Measurements from ENCODE around the gene ASH1L.

Gene ASH1L

DNA sequence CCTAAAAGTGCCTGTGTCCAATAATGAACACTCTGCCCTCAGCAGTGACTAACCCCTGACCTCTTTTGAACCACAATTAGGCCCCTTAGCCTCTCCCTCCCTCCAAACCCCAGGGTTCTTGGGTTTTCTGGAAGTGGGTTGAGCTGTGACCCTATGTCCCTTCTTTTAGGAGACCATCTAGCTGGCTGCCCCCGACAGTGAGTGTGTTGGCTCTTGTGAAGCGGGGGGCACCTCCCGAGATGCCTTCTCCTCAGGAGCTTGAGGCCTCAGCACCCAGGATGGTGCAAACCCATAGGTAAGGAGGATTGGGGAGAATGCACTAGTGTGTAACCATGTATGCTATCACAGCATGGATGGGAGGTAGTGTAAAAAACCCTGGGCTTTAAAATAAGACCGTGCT lies 234.6 kb downstream of the ASH1L start:
- peaks cover 22% of the 10 kb centered on the region for H3K36me3 ChIP-seq
- no peaks in the 10 kb centered on the region for H3K9me3 ChIP-seq
- H3K27me3 ChIP-seq = no peaks in the 10 kb centered on the region
- H3K4me3 ChIP-seq (ENCODE audit: low read depth in 1 of 2, low read length in 1 of 2) = no peak overlapping the region
- TF ChIP-seq, protein P1, sequence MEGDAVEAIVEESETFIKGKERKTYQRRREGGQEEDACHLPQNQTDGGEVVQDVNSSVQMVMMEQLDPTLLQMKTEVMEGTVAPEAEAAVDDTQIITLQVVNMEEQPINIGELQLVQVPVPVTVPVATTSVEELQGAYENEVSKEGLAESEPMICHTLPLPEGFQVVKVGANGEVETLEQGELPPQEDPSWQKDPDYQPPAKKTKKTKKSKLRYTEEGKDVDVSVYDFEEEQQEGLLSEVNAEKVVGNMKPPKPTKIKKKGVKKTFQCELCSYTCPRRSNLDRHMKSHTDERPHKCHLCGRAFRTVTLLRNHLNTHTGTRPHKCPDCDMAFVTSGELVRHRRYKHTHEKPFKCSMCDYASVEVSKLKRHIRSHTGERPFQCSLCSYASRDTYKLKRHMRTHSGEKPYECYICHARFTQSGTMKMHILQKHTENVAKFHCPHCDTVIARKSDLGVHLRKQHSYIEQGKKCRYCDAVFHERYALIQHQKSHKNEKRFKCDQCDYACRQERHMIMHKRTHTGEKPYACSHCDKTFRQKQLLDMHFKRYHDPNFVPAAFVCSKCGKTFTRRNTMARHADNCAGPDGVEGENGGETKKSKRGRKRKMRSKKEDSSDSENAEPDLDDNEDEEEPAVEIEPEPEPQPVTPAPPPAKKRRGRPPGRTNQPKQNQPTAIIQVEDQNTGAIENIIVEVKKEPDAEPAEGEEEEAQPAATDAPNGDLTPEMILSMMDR (IDR thresholded peaks at IDR 0.05) = no peak
- no peak overlapping the region for H3K27ac ChIP-seq
- H3K4me1 ChIP-seq (ENCODE audit: control insufficient read depth in 1 of 2, insufficient read depth in 1 of 2, low read depth in 1 of 2, low read length in 1 of 2) = peaks cover 15 to 18% of the 10 kb centered on the region in 2 experiments

DNA sequence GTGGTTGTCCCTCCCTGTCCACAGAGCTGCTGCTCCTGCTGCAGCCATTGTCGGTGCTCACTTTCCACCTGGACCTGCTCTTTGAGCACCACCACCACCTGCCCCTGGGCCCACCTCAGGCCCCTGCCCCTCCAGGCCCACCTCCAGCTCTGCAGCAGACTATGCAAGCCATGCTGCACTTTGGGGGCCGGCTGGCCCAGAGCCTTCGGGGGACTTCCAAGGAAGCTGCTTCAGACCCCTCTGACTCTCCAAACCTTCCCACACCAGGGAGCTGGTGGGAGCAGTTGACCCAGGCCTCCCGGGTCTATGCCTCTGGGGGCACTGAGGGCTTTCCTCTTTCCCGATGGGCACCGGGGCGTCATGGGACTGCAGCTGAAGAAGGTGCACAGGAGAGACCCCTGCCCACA lies 236.0 kb downstream of the ASH1L start:
- no peak overlapping the region for H3K4me3 ChIP-seq (ENCODE audit: low read depth in 1 of 2, low read length in 1 of 2)
- H3K4me1 ChIP-seq (ENCODE audit: control insufficient read depth in 1 of 2, insufficient read depth in 1 of 2, low read depth in 1 of 2, low read length in 1 of 2) = peaks cover 24 to 32% of the 10 kb centered on the region in 2 experiments
- peaks cover 21% of the 10 kb centered on the region for H3K36me3 ChIP-seq
- no peak overlapping the region for H3K27ac ChIP-seq
- no peaks in the 10 kb centered on the region for H3K9me3 ChIP-seq
- H3K27me3 ChIP-seq = no peaks in the 10 kb centered on the region
- TF ChIP-seq, protein P1 (IDR thresholded peaks at IDR 0.05) = no peak

DNA sequence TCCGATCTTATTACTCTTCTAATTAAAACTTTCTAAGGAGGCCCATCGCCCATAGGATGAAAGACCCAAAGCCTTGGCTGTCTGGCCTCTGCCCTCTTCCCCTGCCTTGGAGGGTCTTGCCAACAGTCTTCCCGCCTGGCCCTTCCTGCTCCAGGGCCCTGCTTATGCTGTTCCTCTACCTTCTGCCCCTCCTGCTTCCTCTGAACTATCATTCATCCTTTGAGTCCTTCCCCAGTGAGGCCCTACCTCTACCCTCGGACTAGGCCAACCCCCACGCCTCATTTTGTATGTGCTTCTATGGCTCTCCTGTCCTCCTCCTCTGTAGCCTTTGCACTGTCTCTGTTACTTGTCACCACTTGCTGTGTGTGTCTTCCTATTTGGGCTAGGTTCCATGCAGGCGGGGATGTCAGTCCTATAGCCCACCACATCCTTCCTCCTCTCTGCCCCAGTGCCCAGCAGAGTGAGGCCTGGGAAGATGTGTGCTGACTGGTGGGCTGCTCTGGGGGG lies 236.5 kb downstream of the ASH1L start:
- H3K36me3 ChIP-seq = peaks cover 16% of the 10 kb centered on the region
- H3K4me1 ChIP-seq (ENCODE audit: control insufficient read depth in 1 of 2, insufficient read depth in 1 of 2, low read depth in 1 of 2, low read length in 1 of 2) = peaks cover 30 to 37% of the 10 kb centered on the region in 2 experiments
- H3K27ac ChIP-seq = peak overlapping the region; percentile 5
- TF ChIP-seq, protein P1 (IDR thresholded peaks at IDR 0.05) = no peak
- no peaks in the 10 kb centered on the region for H3K9me3 ChIP-seq
- H3K4me3 ChIP-seq (ENCODE audit: low read depth in 1 of 2, low read length in 1 of 2) = no peak overlapping the region
- no peaks in the 10 kb centered on the region for H3K27me3 ChIP-seq

DNA sequence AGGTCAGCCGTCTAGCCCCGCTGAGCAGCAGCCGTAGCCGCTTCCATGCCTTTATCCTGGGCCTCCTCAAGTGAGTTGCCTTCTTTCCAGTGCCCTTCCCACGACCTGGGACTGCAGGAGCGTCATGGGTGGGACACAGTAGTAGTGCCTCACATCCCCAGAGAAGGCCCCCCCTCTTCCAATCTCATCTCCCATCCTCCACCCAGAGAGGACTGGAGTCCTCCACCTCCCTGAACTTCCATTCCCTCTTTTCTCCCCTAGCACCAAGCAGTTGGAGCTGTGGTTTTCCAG lies 237.1 kb downstream of the ASH1L start:
- Histone ChIP-seq H3K27ac (peak overlapping the region; percentile 90), H3K4me3 (ENCODE audit: low read depth in 1 of 2, low read length in 1 of 2) (no peak overlapping the region)

DNA sequence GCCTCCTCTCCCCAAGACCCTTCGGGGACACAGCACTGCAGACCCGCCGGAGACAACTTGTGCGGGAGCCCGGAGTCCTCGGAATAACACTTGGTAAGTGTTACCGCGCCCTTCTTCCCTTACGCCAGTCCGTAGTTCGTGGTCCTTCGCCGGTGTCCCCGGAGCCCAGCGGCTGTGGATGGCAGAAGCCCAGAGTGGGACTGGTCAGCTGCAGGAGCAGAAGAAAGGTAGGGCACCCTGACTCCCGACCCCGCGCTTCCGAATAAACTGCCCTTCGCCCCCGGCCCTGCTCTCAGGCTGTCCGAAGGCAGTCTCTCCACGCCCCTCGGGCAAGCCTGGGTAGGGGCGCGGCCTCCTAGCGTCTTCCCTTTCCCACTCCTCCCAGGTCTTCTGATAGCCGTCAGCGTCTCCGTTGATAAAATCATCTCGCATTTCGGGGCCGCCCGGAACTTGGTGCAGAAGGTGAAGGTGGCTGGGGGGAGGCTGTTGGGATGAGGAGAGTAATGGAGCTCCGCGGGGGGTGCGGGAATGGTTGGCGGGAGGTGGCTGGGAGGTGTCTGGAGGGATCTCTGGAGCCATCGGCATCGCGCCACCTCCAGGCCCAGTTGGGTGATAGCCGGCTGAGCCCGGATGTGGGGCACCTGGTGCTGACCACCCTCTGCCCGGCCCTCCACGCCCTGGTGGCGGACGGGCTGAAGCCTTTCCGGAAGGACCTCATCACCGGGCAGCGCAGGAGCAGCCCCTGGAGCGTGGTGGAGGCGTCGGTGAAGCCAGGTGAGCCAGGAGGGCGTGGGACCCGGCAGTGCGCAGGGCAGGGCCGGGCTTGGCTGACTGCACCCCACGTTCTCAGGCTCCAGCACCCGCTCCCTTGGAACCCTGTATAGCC lies 237.6 kb downstream of the ASH1L start:
- Histone ChIP-seq H3K27me3 (no peaks in the 10 kb centered on the region), H3K27ac (peak overlapping the region; percentile 90), H3K4me1 (ENCODE audit: control insufficient read depth in 1 of 2, insufficient read depth in 1 of 2, low read depth in 1 of 2, low read length in 1 of 2) (peaks cover 38 to 48% of the 10 kb centered on the region in 2 experiments), H3K9me3 (no peaks in the 10 kb centered on the region), H3K4me3 (ENCODE audit: low read depth in 1 of 2, low read length in 1 of 2) (peak overlapping the region; percentile 77 to 100), H3K36me3 (peaks cover 5% of the 10 kb centered on the region)
- TF ChIP-seq, protein P1 (IDR thresholded peaks at IDR 0.05) = no peak

More for the DNA sequence above, 237.1 kb downstream of the ASH1L start:
- peaks cover 11% of the 10 kb centered on the region for H3K36me3 ChIP-seq
- H3K27me3 ChIP-seq = no peaks in the 10 kb centered on the region
- H3K4me1 ChIP-seq (ENCODE audit: control insufficient read depth in 1 of 2, insufficient read depth in 1 of 2, low read depth in 1 of 2, low read length in 1 of 2) = peaks cover 35 to 43% of the 10 kb centered on the region in 2 experiments
- H3K9me3 ChIP-seq = no peaks in the 10 kb centered on the region
- TF ChIP-seq, protein P1 (IDR thresholded peaks at IDR 0.05) = no peak
